DMS153 (cell line): ENCODE results near the gene CREBBP.

Source experiments
- DNase-seq: peaks from one replicate; lab custom pipeline; 2025; lab: John Stamatoyannopoulos, UW

The CREBBP gene

GRCh38 chr16:3767333-3767986 lies 113.1 kb downstream of the CREBBP start:
- DNase-seq = no peak

- DNase-seq = no peak
These were observed 114.3 kb downstream of the CREBBP start for GRCh38 chr16:3766177-3766576.

GRCh38 chr16:3764409-3764808 lies 116.1 kb downstream of the CREBBP start:
- DNase-seq = no peak

GRCh38 chr16:3762107-3762750 lies 118.3 kb downstream of the CREBBP start:
- no peak for DNase-seq

- DNase-seq = no peak
These were observed 119.0 kb downstream of the CREBBP start for GRCh38 chr16:3761375-3762106.

- no peak for DNase-seq
These were observed 120.0 kb downstream of the CREBBP start for GRCh38 chr16:3760518-3760917.

GRCh38 chr16:3759736-3760135 lies 120.8 kb downstream of the CREBBP start:
- DNase-seq = no peak

GRCh38 chr16:3756113-3756512 lies 124.4 kb downstream of the CREBBP start:
- no peak for DNase-seq

GRCh38 chr16:3755249-3755648 lies 125.3 kb downstream of the CREBBP start:
- no peak for DNase-seq

- DNase-seq = no peak
These were observed 125.7 kb downstream of the CREBBP start for GRCh38 chr16:3754772-3755171.

GRCh38 chr16:3754081-3754703 lies 126.3 kb downstream of the CREBBP start:
- DNase-seq = no peak

- no peak for DNase-seq
These were observed 127.5 kb downstream of the CREBBP start for GRCh38 chr16:3752984-3753383.

GRCh38 chr16:3751878-3752277 lies 128.6 kb downstream of the CREBBP start:
- no peak for DNase-seq

GRCh38 chr16:3748307-3748706 lies 132.2 kb downstream of the CREBBP start:
- no peak for DNase-seq

- DNase-seq = no peak
These were observed 134.7 kb downstream of the CREBBP start for GRCh38 chr16:3745751-3746355.

GRCh38 chr16:3744018-3744417 lies 136.5 kb downstream of the CREBBP start:
- no peak for DNase-seq

GRCh38 chr16:3740934-3741333 lies 139.6 kb downstream of the CREBBP start:
- no peak for DNase-seq

- no peak for DNase-seq
These were observed 140.3 kb downstream of the CREBBP start for GRCh38 chr16:3740186-3740585.

GRCh38 chr16:3739636-3740035 lies 140.9 kb downstream of the CREBBP start:
- DNase-seq = no peak

- DNase-seq = no peak
These were observed 142.0 kb downstream of the CREBBP start for GRCh38 chr16:3738541-3738940.

GRCh38 chr16:3738128-3738527 lies 142.4 kb downstream of the CREBBP start:
- DNase-seq = no peak

- no peak for DNase-seq
These were observed 143.3 kb downstream of the CREBBP start for GRCh38 chr16:3737181-3737580.
